Prostate gland (tissue), 2 donors: ENCODE data around the gene RPS6KA2.

Experiments
- POLR2A ChIP-seq: fragments of 450-650 bp; IDR thresholded peaks from one replicate; pipeline ENCODE4 v1.6.1; 2016; ENCODE audit warnings: antibody characterized with exemption, mild to moderate bottlenecking
- POLR2AphosphoS5 ChIP-seq: sonication (generic); formaldehyde crosslinking; IDR thresholded peaks from one replicate; pipeline ENCODE4 v1.6.1; 2017; ENCODE audit warnings: antibody characterized with exemption
- TF ChIP-seq, protein P1 (sequence below), 4 experiments: fragments of 200-600 bp in 2 of 4; fragments of 450-650 bp in 2 of 4; sonication (generic) in 2 of 4; IDR thresholded peaks; 1 replicate in 3 of 4; 2 replicates in 1 of 4; pipeline ENCODE4 v1.5.1; 2016 to 2019; ENCODE audit warnings: antibody characterized with exemption in 4 of 4, mild to moderate bottlenecking in 2 of 4, moderate library complexity in 2 of 4

DNA sequence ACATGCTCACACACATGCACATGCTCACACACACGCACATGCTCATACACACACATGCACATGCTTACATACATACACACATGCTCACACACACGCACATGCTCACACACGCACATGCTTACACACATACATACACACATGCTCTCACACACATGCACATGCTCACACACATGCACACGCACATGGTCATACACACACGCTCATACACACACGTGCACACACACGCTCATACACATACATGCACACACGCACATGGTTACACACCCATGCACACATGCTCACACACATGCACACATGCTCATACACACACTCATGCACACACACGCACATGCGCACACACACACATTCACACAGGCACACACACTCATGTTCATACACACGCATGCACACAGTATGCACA lies 20.8 kb upstream of the RPS6KA2 start:
- TF ChIP-seq, protein P1, sequence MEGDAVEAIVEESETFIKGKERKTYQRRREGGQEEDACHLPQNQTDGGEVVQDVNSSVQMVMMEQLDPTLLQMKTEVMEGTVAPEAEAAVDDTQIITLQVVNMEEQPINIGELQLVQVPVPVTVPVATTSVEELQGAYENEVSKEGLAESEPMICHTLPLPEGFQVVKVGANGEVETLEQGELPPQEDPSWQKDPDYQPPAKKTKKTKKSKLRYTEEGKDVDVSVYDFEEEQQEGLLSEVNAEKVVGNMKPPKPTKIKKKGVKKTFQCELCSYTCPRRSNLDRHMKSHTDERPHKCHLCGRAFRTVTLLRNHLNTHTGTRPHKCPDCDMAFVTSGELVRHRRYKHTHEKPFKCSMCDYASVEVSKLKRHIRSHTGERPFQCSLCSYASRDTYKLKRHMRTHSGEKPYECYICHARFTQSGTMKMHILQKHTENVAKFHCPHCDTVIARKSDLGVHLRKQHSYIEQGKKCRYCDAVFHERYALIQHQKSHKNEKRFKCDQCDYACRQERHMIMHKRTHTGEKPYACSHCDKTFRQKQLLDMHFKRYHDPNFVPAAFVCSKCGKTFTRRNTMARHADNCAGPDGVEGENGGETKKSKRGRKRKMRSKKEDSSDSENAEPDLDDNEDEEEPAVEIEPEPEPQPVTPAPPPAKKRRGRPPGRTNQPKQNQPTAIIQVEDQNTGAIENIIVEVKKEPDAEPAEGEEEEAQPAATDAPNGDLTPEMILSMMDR (IDR thresholded peaks at IDR 0.05): no peak
- TF ChIP-seq POLR2A (no peak), POLR2AphosphoS5 (no peak)
